K562 (cell line): Measurements from ENCODE around the gene SCGB1A1. TPM values are rescaled to one million over a fixed set of nuclear protein-coding genes. Genes with fewer than 3 reads are reported as not detected.
A peak's percentile ranks its signal among the peaks of the same experiment; 100 is the strongest.

Experiments
- ATAC-seq: fragments of 200-7000 bp; cut with Tn5 transposase; 3 replicates; pipeline ENCODE4 v1.9.1; 2020; ENCODE audit warnings: moderate library complexity
- BruUV-seq: library from RNA; stranded (reverse); fragments of 400-500 nt; replicated peaks from 2 replicates; lab custom pipeline; 2021; lab: Mats Ljungman, UMichigan
- CTCF ChIA-PET: fragments of 300-600 bp; formaldehyde crosslinking; extraction: SDS; loops from one replicate; lab custom pipeline; 2021; ENCODE audit warnings: low intra/inter-chr PET ratio; lab: Yijun Ruan, JAX
- POLR2A ChIA-PET: fragments of 300-600, 350-650 bp; sonication (Branson Sonifier 250); formaldehyde crosslinking; extraction: SDS; loops from one replicate; lab custom pipeline; 2021; ENCODE audit warnings: antibody characterized with exemption, inconsistent platforms; lab: Yijun Ruan, JAX
- DNase-seq, 4 experiments: peaks; one replicate each; pipeline versions ENCODE4 v3.0.0 to v3.0.0-alpha.2; 2011 to 2018; ENCODE audit warnings: low spot score in 3 of 4, mixed read lengths in 3 of 4; ENCODE audit errors: extremely low read depth in 1 of 4
- FAIRE-seq: peaks from 2 replicates; lab custom pipeline; 2011; peaks lifted over from hg19 to GRCh38; lab: Jason Lieb, UNC
- H2AFZ ChIP-seq: 2 replicates; pipeline ENCODE4 v1.6.0; 2011; ENCODE audit warnings: low read depth, low read length, control low read depth, inconsistent platforms
- H3K27ac ChIP-seq: fragments of 200-600 bp; 3 replicates; pipeline ENCODE4 v1.8.0; 2011; ENCODE audit warnings: low read depth, mild to moderate bottlenecking, control low read depth, inconsistent platforms, low read length, moderate library complexity, mixed read lengths; ENCODE audit errors: extremely low read depth
- H3K27me3 ChIP-seq, 2 experiments: fragments of 300-600 bp in 1 of 2; 2 replicates in 1 of 2; 3 replicates in 1 of 2; pipeline versions ENCODE4 v1.6.0 to v1.8.0; 2011; ENCODE audit warnings: inconsistent platforms in 2 of 2, low read length in 2 of 2, mild to moderate bottlenecking in 1 of 2, mixed read lengths in 1 of 2, moderate library complexity in 1 of 2; ENCODE audit not compliant: control insufficient read depth in 2 of 2, insufficient read depth in 2 of 2
- H3K36me3 ChIP-seq: fragments of 300-600 bp; 3 replicates; pipeline ENCODE4 v1.8.0; 2011; ENCODE audit warnings: mild to moderate bottlenecking, low read length, inconsistent platforms; ENCODE audit not compliant: control insufficient read depth, insufficient read depth
- H3K4me1 ChIP-seq, 2 experiments: fragments of 200-600 bp in 1 of 2; replicated peaks in 1 of 2; 2 replicates in 1 of 2; 3 replicates in 1 of 2; pipeline versions ENCODE4 v1.5.1 to v1.8.0; 2011; ENCODE audit warnings: inconsistent platforms in 2 of 2, low read length in 2 of 2, mild to moderate bottlenecking in 1 of 2, mixed read lengths in 1 of 2, moderate library complexity in 1 of 2; ENCODE audit not compliant: control insufficient read depth in 2 of 2, insufficient read depth in 2 of 2
- H3K4me2 ChIP-seq: 2 replicates; pipeline ENCODE4 v1.6.1; 2011; ENCODE audit warnings: low read length, control low read depth, inconsistent platforms, mixed read lengths; ENCODE audit not compliant: insufficient read depth
- H3K4me3 ChIP-seq: fragments of 200-600 bp; sonication (generic), shearing (Covaris generic); 2 replicates; pipeline ENCODE4 v1.5.1; 2016; ENCODE audit warnings: control low read depth, inconsistent platforms
- H3K79me2 ChIP-seq: fragments of 200-600 bp; 3 replicates; pipeline ENCODE4 v1.8.0; 2011; ENCODE audit warnings: low read length, inconsistent platforms; ENCODE audit not compliant: control insufficient read depth, insufficient read depth
- H3K9ac ChIP-seq, 2 experiments: 2 replicates each; pipeline versions ENCODE4 v1.6.0 to v1.6.1; 2011; ENCODE audit warnings: low read depth in 2 of 2, low read length in 2 of 2, control low read depth in 1 of 2, inconsistent platforms in 1 of 2, mild to moderate bottlenecking in 1 of 2, mixed read lengths in 1 of 2; ENCODE audit not compliant: insufficient read depth in 1 of 2
- H3K9me1 ChIP-seq: one replicate; pipeline ENCODE4 v1.6.0; 2011; ENCODE audit warnings: inconsistent platforms, mild to moderate bottlenecking, low read length, moderate library complexity; ENCODE audit not compliant: control insufficient read depth, insufficient read depth
- H3K9me3 ChIP-seq: replicated peaks from 2 replicates; pipeline ENCODE4 v1.5.1; 2011; ENCODE audit warnings: low read depth, low read length, inconsistent platforms; ENCODE audit not compliant: control insufficient read depth, insufficient read depth
- H4K20me1 ChIP-seq: replicated peaks from 2 replicates; pipeline ENCODE4 v1.6.1; 2011; ENCODE audit warnings: low read length, inconsistent platforms, mixed read lengths; ENCODE audit not compliant: control insufficient read depth, insufficient read depth
- BMI1 ChIP-seq: fragments of 150-350 bp; IDR thresholded peaks from 2 replicates; pipeline ENCODE4 v1.6.1; 2014; ENCODE audit warnings: low read length
- CREM ChIP-seq: IDR thresholded peaks from 2 replicates; pipeline ENCODE4 v1.6.1; 2014; ENCODE audit warnings: antibody characterized with exemption, low read depth
- DPF2 ChIP-seq: fragments of 450-650 bp; IDR thresholded peaks from 2 replicates; pipeline ENCODE4 v1.6.1; 2016
- FUS ChIP-seq: fragments of 200-400 bp; formaldehyde crosslinking; optimal IDR thresholded peaks from 2 replicates; pipeline ENCODE3; 2017; ENCODE audit warnings: low read depth, low read length
- MEF2D ChIP-seq: conservative IDR thresholded peaks from 2 replicates; pipeline ENCODE4 v1.6.1; 2016; ENCODE audit warnings: low read depth, missing genetic modification characterization, missing compliant biosample characterization
- MEIS2 ChIP-seq: fragments of 450-650 bp; IDR thresholded peaks from 2 replicates; pipeline ENCODE4 v1.6.1; 2014; ENCODE audit warnings: mild to moderate bottlenecking; ENCODE audit not compliant: partially characterized antibody
- MYNN ChIP-seq, 2 experiments: sonication (generic); formaldehyde crosslinking in 1 of 2; IDR thresholded peaks; 2 replicates each; pipeline versions ENCODE4 v1.5.0 to v1.6.1; 2016 to 2020; ENCODE audit warnings: antibody characterized with exemption in 1 of 2, missing genetic modification reagents in 1 of 2
- NCOA1 ChIP-seq: fragments of 450-650 bp; IDR thresholded peaks from 2 replicates; pipeline ENCODE4 v1.6.1; 2016; ENCODE audit warnings: low read depth
- ZNF316 ChIP-seq: fragments of 450-650 bp; IDR thresholded peaks from 2 replicates; pipeline ENCODE4 v1.6.1; 2016
- ZNF589 ChIP-seq: fragments of 200-800 bp; sonication (Bioruptor generic); IDR thresholded peaks from 2 replicates; pipeline ENCODE4 v1.6.1; 2016; ENCODE audit warnings: low read depth, missing genetic modification characterization, missing compliant biosample characterization
- WGBS: fragments of 100-300 bp; shearing (Covaris generic); methylation state at CpG from one replicate; pipeline ENCODE4 v1.1.6; 2016; ENCODE audit warnings: low coverage, mixed read lengths; ENCODE audit not compliant: insufficient coverage; ENCODE audit errors: missing lambda C conversion rate; 5-methylcytosine and 5-hydroxymethylcytosine counted together
- in situ Hi-C: fragments of 300-500 bp; cut with MboI; formaldehyde crosslinking; loops from 4 replicates; pipeline ENCODE4 v1.15.0; 2018; ENCODE audit warnings: inconsistent platforms, mixed read lengths
- intact Hi-C: fragments of 100-400 bp; cut with micrococcal nuclease; formaldehyde crosslinking; loops from 2 replicates; pipeline ENCODE4 v1.14.2; 2022
- polyA plus RNA-seq, 8 experiments: library from polyadenylated mRNA; depleted of rRNA in 4 of 8; stranded (reverse) in 5 of 8; unstranded in 3 of 8; fragments of >200 nt; fragmentation: Nextera tagmentation in 2 of 8; fragmentation: Illumina TruSeq in 1 of 8; extraction: Ambion mirVana in 2 of 8; extraction: Trizol in 1 of 8; gene quantifications; 2 replicates each; pipeline versions ENCODE4 v1.2.1 to v1.2.3, GENCODE V29; 2011 to 2014; ENCODE audit warnings: inconsistent platforms in 1 of 8, missing spikeins in 1 of 8
- total RNA-seq, 7 experiments: library from RNA; depleted of rRNA in 6 of 7; stranded (reverse); fragments of >200 nt in 6 of 7; fragmentation: Illumina TruSeq in 2 of 7; extraction: Trizol in 2 of 7; gene quantifications; 2 replicates each; pipeline versions ENCODE4 v1.2.1 to v1.2.3, GENCODE V29; 2011 to 2021; ENCODE audit warnings: low replicate concordance in 1 of 7
- TF ChIP-seq, protein P1 (sequence below): fragments of 450-650 bp; IDR thresholded peaks from 2 replicates; pipeline ENCODE4 v1.6.1; 2016; ENCODE audit warnings: low read depth, mild to moderate bottlenecking, moderate library complexity
- TF ChIP-seq, protein P2 (sequence below), 2 experiments: fragments of 450-650 bp in 1 of 2; sonication (generic) in 1 of 2; formaldehyde crosslinking in 1 of 2; IDR thresholded peaks in 1 of 2; conservative IDR thresholded peaks in 1 of 2; 2 replicates each; pipeline versions ENCODE4 v1.6.1 to v1.8.1; 2016 to 2023; ENCODE audit warnings: mild to moderate bottlenecking in 2 of 2, moderate library complexity in 2 of 2, inconsistent platforms in 1 of 2, missing genetic modification reagents in 1 of 2
- TF ChIP-seq, protein P3 (sequence below), 3 experiments: fragments of 200-800 bp in 1 of 3; fragments of 250-450 bp in 1 of 3; fragments of 450-650 bp in 1 of 3; sonication (Bioruptor Pico) in 1 of 3; sonication (Bioruptor generic) in 1 of 3; formaldehyde crosslinking in 1 of 3; IDR thresholded peaks; 2 replicates each; pipeline versions ENCODE4 v1.6.1 to v1.8.0; 2016 to 2022; ENCODE audit warnings: mild to moderate bottlenecking in 2 of 3, missing genetic modification characterization in 2 of 3, missing compliant biosample characterization in 1 of 3, moderate library complexity in 1 of 3

The SCGB1A1 gene
- total and polyA plus RNA-seq, 9 of the 15 experiments (the other 6 are each of a cell fraction or from before 2014, with no cell fraction given) = 0.55 TPM; not detected in 8

DNA sequence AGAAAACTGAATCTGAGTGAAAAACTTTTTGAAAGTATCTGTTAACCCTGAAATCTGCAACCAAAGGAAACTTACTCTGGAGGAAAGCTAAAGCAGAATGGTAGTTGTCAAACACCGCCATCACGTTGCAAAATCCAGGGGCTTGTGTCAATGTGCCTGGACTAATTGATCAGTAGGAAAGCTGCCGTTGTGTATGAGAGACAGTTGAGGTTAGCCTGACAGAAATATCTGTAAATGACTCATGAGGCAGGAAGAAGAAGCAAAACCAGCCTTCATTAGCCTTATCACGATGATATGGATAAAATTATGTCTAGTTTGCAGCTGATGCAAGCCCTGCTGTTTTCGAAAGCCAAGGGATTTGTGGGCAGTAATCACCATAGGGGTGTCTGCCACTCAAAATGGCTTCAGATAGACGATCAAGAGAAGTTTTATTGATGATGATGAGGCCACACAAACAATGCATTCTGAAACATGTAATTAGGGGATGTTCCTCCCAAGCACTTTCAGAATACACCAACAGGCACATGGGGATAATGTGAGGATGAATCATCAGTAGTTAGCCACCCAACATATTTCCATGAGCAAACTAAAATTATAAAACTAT, 8.9 kb downstream of the SCGB1A1 start:
- Histone ChIP-seq H3K27me3 (no peaks in the 10 kb centered on the region), H3K4me3 (no peak overlapping the region), H3K4me1 (peaks cover 16 to 30% of the 10 kb centered on the region in 2 experiments), H4K20me1 (no peaks in the 10 kb centered on the region), H3K36me3 (no peaks in the 10 kb centered on the region), H3K79me2 (no peaks in the 10 kb centered on the region), H2AFZ (peak overlapping the region; percentile 66), H3K4me2 (peak overlapping the region; percentile 16), H3K9me3 (no peaks in the 10 kb centered on the region), H3K27ac (peak overlapping the region; percentile 37; the same call in 2 of the 3 replicates), H3K9me1 (no peaks in the 10 kb centered on the region), H3K9ac (peak overlapping the region in 1 of 2 experiments; percentile 8; a peak in 1 of 4 replicates)
- DNase-seq (no peak), FAIRE-seq (no peak), ATAC-seq (no peak)
- ChIA-PET POLR2A (interaction anchor here (1.0 to 1.6 kb wide), 5 partner anchors 9 to 164 kb away, joined by 3 to 7 read pairs (median 5); partner anchors contain the start of genes EEF1G and TUT1), CTCF (no interaction called here)
- WGBS = 11% methylated on average over 6 of the region's 6 CpGs
- intact Hi-C loops (loop anchor here (10.0 kb wide), 1 partner anchor 77 kb away; no protein-coding TSS in a partner anchor), in situ Hi-C loops (no loop called here)
- BruUV-seq = no TSS peak
- TF ChIP-seq FUS (no peak), BMI1 (no peak), MYNN (IDR thresholded peaks at IDR 0.05) (no peak), MYNN (CRISPR knock-in tag; IDR thresholded peaks at IDR 0.05) (no peak), MEIS2 (peak; percentile 69), NCOA1 (no peak), DPF2 (peak; percentile 83), MEF2D (tag) (0 out of 2 replicates have a peak, but pooled peaks have one; percentile 32), ZNF589 (CRISPR knock-in tag) (peak; percentile 68; the same call in 1 of the 2 replicates), CREM (0 out of 2 replicates have a peak, but pooled peaks have one; percentile 24), ZNF316 (peak; percentile 37; the same call in 1 of the 2 replicates)
- TF ChIP-seq, protein P1, sequence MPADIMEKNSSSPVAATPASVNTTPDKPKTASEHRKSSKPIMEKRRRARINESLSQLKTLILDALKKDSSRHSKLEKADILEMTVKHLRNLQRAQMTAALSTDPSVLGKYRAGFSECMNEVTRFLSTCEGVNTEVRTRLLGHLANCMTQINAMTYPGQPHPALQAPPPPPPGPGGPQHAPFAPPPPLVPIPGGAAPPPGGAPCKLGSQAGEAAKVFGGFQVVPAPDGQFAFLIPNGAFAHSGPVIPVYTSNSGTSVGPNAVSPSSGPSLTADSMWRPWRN = 0 out of 2 replicates have a peak, but pooled peaks have one; percentile 8
- TF ChIP-seq, protein P2, sequence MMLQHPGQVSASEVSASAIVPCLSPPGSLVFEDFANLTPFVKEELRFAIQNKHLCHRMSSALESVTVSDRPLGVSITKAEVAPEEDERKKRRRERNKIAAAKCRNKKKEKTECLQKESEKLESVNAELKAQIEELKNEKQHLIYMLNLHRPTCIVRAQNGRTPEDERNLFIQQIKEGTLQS (IDR thresholded peaks at IDR 0.05) = peak; percentile 91
- TF ChIP-seq, protein P2 (CRISPR knock-in tag; conservative IDR thresholded peaks at IDR 0.05) = no peak
- TF ChIP-seq, protein P3, sequence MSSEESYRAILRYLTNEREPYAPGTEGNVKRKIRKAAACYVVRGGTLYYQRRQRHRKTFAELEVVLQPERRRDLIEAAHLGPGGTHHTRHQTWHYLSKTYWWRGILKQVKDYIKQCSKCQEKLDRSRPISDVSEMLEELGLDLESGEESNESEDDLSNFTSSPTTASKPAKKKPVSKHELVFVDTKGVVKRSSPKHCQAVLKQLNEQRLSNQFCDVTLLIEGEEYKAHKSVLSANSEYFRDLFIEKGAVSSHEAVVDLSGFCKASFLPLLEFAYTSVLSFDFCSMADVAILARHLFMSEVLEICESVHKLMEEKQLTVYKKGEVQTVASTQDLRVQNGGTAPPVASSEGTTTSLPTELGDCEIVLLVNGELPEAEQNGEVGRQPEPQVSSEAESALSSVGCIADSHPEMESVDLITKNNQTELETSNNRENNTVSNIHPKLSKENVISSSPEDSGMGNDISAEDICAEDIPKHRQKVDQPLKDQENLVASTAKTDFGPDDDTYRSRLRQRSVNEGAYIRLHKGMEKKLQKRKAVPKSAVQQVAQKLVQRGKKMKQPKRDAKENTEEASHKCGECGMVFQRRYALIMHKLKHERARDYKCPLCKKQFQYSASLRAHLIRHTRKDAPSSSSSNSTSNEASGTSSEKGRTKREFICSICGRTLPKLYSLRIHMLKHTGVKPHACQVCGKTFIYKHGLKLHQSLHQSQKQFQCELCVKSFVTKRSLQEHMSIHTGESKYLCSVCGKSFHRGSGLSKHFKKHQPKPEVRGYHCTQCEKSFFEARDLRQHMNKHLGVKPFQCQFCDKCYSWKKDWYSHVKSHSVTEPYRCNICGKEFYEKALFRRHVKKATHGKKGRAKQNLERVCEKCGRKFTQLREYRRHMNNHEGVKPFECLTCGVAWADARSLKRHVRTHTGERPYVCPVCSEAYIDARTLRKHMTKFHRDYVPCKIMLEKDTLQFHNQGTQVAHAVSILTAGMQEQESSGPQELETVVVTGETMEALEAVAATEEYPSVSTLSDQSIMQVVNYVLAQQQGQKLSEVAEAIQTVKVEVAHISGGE (CRISPR knock-in tag; IDR thresholded peaks at IDR 0.05) = peak in 1 of 3 experiments; percentile 30; a peak in 1 of 6 replicates
